Common myeloid progenitor, CD34-positive (primary cell): Measurements from ENCODE around the gene STT3B.
"Not testable (repeated sequence)": the region's sequence is repeated elsewhere in the genome, so short reads cannot be mapped to it uniquely, and the experiment has no call there.

ENCODE experiments used
- CTCF ChIA-PET: fragments of 350-600 bp; sonication (Branson Sonifier 250); formaldehyde crosslinking; loops from one replicate; lab custom pipeline; 2021; ENCODE audit warnings: antibody characterized with exemption; lab: Charles Lee
- POLR2A ChIA-PET: fragments of 350-600 bp; sonication (Branson Sonifier 250); formaldehyde crosslinking; loops from one replicate; lab custom pipeline; 2021; ENCODE audit warnings: antibody characterized with exemption; lab: Charles Lee
- DNase-seq, 3 donors: peaks; one replicate each; pipeline versions ENCODE4 v3.0.0 to v3.0.0-alpha.2; 2013
- H3K27ac ChIP-seq, 2 experiments: 1 replicate in 1 of 2; 2 replicates in 1 of 2; pipeline ENCODE4 v1.7.0; 2013; ENCODE audit warnings: inconsistent platforms in 2 of 2, low read length in 2 of 2, mild to moderate bottlenecking in 2 of 2, low read depth in 1 of 2, moderate library complexity in 1 of 2; ENCODE audit not compliant: severe bottlenecking in 2 of 2, insufficient read depth in 1 of 2, poor library complexity in 1 of 2
- H3K27me3 ChIP-seq, 5 experiments: replicated peaks in 2 of 5; 1 replicate in 3 of 5; 2 replicates in 2 of 5; pipeline versions ENCODE4 v1.6.1 to v1.7.0; 2013; ENCODE audit warnings: low read length in 4 of 5, mild to moderate bottlenecking in 2 of 5, moderate library complexity in 2 of 5, inconsistent platforms in 1 of 5; ENCODE audit not compliant: insufficient read depth in 5 of 5, control insufficient read depth in 4 of 5
- H3K36me3 ChIP-seq, 4 experiments: 1 replicate in 2 of 4; 2 replicates in 2 of 4; pipeline versions ENCODE4 v1.6.1 to v1.7.0; 2013; ENCODE audit warnings: low read length in 3 of 4, control low read depth in 1 of 4, mild to moderate bottlenecking in 1 of 4; ENCODE audit not compliant: control insufficient read depth in 4 of 4, insufficient read depth in 4 of 4
- H3K4me1 ChIP-seq, 4 experiments: 1 replicate in 3 of 4; 2 replicates in 1 of 4; pipeline versions ENCODE4 v1.6.1 to v1.7.1; 2013; ENCODE audit warnings: low read length in 3 of 4, mild to moderate bottlenecking in 3 of 4, control low read depth in 1 of 4, inconsistent platforms in 1 of 4, moderate library complexity in 1 of 4; ENCODE audit not compliant: control insufficient read depth in 4 of 4, insufficient read depth in 4 of 4; ENCODE audit errors: control extremely low read depth in 1 of 4
- H3K4me3 ChIP-seq, 7 experiments: 1 replicate in 4 of 7; 2 replicates in 3 of 7; pipeline versions ENCODE4 v1.5.1 to v1.7.0; 2013; ENCODE audit warnings: mild to moderate bottlenecking in 7 of 7, low read length in 6 of 7, moderate library complexity in 6 of 7, inconsistent platforms in 2 of 7, low read depth in 2 of 7, control low read depth in 1 of 7; ENCODE audit not compliant: insufficient read depth in 4 of 7, control insufficient read depth in 1 of 7; ENCODE audit errors: extremely low read depth in 1 of 7
- H3K9me3 ChIP-seq, 5 experiments: 1 replicate in 4 of 5; 2 replicates in 1 of 5; pipeline versions ENCODE4 v1.6.1 to v1.7.1; 2013; ENCODE audit warnings: low read length in 4 of 5, mild to moderate bottlenecking in 2 of 5, inconsistent platforms in 1 of 5, low read depth in 1 of 5, moderate library complexity in 1 of 5; ENCODE audit not compliant: control insufficient read depth in 4 of 5, insufficient read depth in 2 of 5; ENCODE audit errors: control extremely low read depth in 1 of 5
- WGBS: methylation state at CpG from one replicate; pipeline ENCODE4 v1.1.5; 2013; ENCODE audit not compliant: insufficient coverage; 5-methylcytosine and 5-hydroxymethylcytosine counted together

Gene STT3B

GRCh38 chr3:31504230-31504629 lies 28.5 kb upstream of the STT3B start:
- POLR2A ChIA-PET: no interaction called here
- Histone ChIP-seq H3K4me1 (peaks cover 5 to 31% (median 10%) of the 10 kb centered on the region in 4 experiments), H3K36me3 (no peaks in the 10 kb centered on the region), H3K9me3 (no peaks in the 10 kb centered on the region), H3K4me3 (no peak overlapping the region), H3K27me3 (no peaks in the 10 kb centered on the region), H3K27ac (no peak overlapping the region)
- CTCF ChIA-PET: interaction anchor here (0.8 to 1.2 kb wide), 3 partner anchors 8 to 22 kb away, joined by 3 to 4 read pairs (median 4); no protein-coding TSS in a partner anchor
- no CpG with 5 or more reads among the region's 3 CpGs for WGBS
- no peak for DNase-seq

- ChIA-PET CTCF (interaction anchor here (1.0 kb wide), 1 partner anchor 9 kb away, joined by 4 read pairs; no protein-coding TSS in a partner anchor), POLR2A (no interaction called here)
- Histone ChIP-seq H3K4me1 (peaks cover 5 to 31% (median 10%) of the 10 kb centered on the region in 4 experiments), H3K9me3 (no peaks in the 10 kb centered on the region), H3K27ac (no peak overlapping the region), H3K4me3 (peak overlapping the region in 5 of 7 experiments; percentile 13 to 61 (median 48)), H3K36me3 (no peaks in the 10 kb centered on the region), H3K27me3 (no peaks in the 10 kb centered on the region)
- peak in 1 of 3 donors; percentile 16 for DNase-seq
- 10% methylated on average over 5 of the region's 5 CpGs for WGBS
Observed at GRCh38 chr3:31505371-31506048, 27.2 kb upstream of the STT3B start.

GRCh38 chr3:31506515-31506914 lies 26.2 kb upstream of the STT3B start:
- WGBS: 93% methylated on average over 4 of the region's 7 CpGs
- H3K4me3 ChIP-seq, H3K27me3 ChIP-seq, DNase-seq, H3K36me3 ChIP-seq, H3K9me3 ChIP-seq, H3K27ac ChIP-seq, CTCF ChIA-PET, POLR2A ChIA-PET: not testable (repeated sequence)
- peaks cover 5 to 31% (median 10%) of the 10 kb centered on the region in 4 experiments for H3K4me1 ChIP-seq

GRCh38 chr3:31508452-31509146 lies 24.1 kb upstream of the STT3B start:
- DNase-seq: no peak
- no peaks in the 10 kb centered on the region for H3K36me3 ChIP-seq
- 100% methylated on average over 1 of the region's 2 CpGs for WGBS
- peaks cover 5 to 31% (median 10%) of the 10 kb centered on the region in 4 experiments for H3K4me1 ChIP-seq
- POLR2A ChIA-PET: no interaction called here
- H3K4me3 ChIP-seq: no peak overlapping the region
- no peak overlapping the region for H3K27ac ChIP-seq
- no peaks in the 10 kb centered on the region for H3K9me3 ChIP-seq
- CTCF ChIA-PET: interaction anchor here (0.6 to 1.5 kb wide), 2 partner anchors 13 to 30 kb away, joined by 4 to 6 read pairs; no protein-coding TSS in a partner anchor
- H3K27me3 ChIP-seq: no peaks in the 10 kb centered on the region

GRCh38 chr3:31509147-31509728 lies 23.5 kb upstream of the STT3B start:
- Histone ChIP-seq H3K4me3 (no peak overlapping the region), H3K27me3 (no peaks in the 10 kb centered on the region), H3K36me3 (no peaks in the 10 kb centered on the region), H3K27ac (no peak overlapping the region), H3K4me1 (peaks cover 5 to 31% (median 10%) of the 10 kb centered on the region in 4 experiments), H3K9me3 (no peaks in the 10 kb centered on the region)
- no CpG with 5 or more reads among the region's 1 CpG for WGBS
- no peak for DNase-seq
- CTCF ChIA-PET: interaction anchor here (0.6 to 1.5 kb wide), 3 partner anchors 12 to 29 kb away, joined by 3 to 6 read pairs (median 4); partner anchors contain the start of gene STT3B
- POLR2A ChIA-PET: no interaction called here

GRCh38 chr3:31514570-31514969 lies 18.2 kb upstream of the STT3B start:
- ChIA-PET CTCF (interaction anchor here (1.6 kb wide), 1 partner anchor 11 kb away, joined by 4 read pairs; no protein-coding TSS in a partner anchor), POLR2A (no interaction called here)
- no peaks in the 10 kb centered on the region for H3K27me3 ChIP-seq
- WGBS: 100% methylated on average over 4 of the region's 5 CpGs
- no peak overlapping the region for H3K4me3 ChIP-seq
- no peaks in the 10 kb centered on the region for H3K4me1 ChIP-seq
- no peaks in the 10 kb centered on the region for H3K9me3 ChIP-seq
- DNase-seq: no peak
- no peaks in the 10 kb centered on the region for H3K36me3 ChIP-seq
- no peak overlapping the region for H3K27ac ChIP-seq
